ENCODE measurements around the gene GOLPH3. TPM values are rescaled to one million over a fixed set of nuclear protein-coding genes. Genes with fewer than 3 reads are reported as not detected.
A peak's percentile ranks its signal among the peaks of the same experiment; 100 is the strongest.

GOLPH3 gene
- total and polyA plus RNA-seq, 2 experiments from 2014 or later, result 68.5 to 96.1 TPM

DNA sequence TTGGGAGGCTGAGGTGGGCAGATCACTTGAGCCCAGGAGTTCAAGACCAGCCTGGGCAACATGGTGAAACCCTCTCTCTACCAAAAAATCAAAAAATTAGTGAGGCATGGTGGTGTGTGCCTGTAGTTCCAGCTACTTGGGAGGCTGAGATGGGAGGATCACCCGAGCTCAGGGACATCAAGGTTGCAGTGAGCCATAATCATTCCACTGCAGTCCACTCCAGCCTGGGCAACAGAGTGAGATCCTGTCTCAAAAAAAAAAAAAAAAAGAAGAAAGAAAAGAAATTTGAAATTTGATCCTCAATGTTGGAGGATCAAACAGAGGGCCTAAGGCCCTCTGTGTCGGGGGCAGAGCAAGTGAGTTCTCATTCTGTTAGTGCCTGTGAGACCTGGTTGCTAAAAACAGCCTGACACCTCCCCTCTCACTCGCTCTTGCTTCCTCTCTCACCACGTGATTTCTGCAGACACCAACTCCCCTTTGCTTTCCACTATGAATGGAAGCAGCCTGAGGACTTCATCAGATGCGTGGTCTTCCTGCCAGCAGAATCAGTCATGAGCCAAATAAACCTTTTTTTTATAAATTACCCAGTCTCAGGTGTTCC lies 8.4 kb upstream of the GOLPH3 start (continued):
- TF ChIP-seq, protein P1, sequence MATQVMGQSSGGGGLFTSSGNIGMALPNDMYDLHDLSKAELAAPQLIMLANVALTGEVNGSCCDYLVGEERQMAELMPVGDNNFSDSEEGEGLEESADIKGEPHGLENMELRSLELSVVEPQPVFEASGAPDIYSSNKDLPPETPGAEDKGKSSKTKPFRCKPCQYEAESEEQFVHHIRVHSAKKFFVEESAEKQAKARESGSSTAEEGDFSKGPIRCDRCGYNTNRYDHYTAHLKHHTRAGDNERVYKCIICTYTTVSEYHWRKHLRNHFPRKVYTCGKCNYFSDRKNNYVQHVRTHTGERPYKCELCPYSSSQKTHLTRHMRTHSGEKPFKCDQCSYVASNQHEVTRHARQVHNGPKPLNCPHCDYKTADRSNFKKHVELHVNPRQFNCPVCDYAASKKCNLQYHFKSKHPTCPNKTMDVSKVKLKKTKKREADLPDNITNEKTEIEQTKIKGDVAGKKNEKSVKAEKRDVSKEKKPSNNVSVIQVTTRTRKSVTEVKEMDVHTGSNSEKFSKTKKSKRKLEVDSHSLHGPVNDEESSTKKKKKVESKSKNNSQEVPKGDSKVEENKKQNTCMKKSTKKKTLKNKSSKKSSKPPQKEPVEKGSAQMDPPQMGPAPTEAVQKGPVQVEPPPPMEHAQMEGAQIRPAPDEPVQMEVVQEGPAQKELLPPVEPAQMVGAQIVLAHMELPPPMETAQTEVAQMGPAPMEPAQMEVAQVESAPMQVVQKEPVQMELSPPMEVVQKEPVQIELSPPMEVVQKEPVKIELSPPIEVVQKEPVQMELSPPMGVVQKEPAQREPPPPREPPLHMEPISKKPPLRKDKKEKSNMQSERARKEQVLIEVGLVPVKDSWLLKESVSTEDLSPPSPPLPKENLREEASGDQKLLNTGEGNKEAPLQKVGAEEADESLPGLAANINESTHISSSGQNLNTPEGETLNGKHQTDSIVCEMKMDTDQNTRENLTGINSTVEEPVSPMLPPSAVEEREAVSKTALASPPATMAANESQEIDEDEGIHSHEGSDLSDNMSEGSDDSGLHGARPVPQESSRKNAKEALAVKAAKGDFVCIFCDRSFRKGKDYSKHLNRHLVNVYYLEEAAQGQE (IDR thresholded peaks at IDR 0.05; ENCODE audit: unreplicated experiment), result no peak
- no peak for TF ChIP-seq CREB1 (CRISPR knock-in tag; IDR thresholded peaks at IDR 0.05; ENCODE audit: low read depth)
- TF ChIP-seq STAT1 (IDR thresholded peaks at IDR 0.05; ENCODE audit: unreplicated experiment), result no peak
- no peak for TF ChIP-seq POLR2AphosphoS5 (IDR thresholded peaks at IDR 0.05; ENCODE audit: low read depth)
- TF ChIP-seq JUNB (IDR thresholded peaks at IDR 0.05; ENCODE audit: unreplicated experiment), result no peak
- TF ChIP-seq NANOG (IDR thresholded peaks at IDR 0.05; ENCODE audit: borderline replicate concordance), result no peak

DNA sequence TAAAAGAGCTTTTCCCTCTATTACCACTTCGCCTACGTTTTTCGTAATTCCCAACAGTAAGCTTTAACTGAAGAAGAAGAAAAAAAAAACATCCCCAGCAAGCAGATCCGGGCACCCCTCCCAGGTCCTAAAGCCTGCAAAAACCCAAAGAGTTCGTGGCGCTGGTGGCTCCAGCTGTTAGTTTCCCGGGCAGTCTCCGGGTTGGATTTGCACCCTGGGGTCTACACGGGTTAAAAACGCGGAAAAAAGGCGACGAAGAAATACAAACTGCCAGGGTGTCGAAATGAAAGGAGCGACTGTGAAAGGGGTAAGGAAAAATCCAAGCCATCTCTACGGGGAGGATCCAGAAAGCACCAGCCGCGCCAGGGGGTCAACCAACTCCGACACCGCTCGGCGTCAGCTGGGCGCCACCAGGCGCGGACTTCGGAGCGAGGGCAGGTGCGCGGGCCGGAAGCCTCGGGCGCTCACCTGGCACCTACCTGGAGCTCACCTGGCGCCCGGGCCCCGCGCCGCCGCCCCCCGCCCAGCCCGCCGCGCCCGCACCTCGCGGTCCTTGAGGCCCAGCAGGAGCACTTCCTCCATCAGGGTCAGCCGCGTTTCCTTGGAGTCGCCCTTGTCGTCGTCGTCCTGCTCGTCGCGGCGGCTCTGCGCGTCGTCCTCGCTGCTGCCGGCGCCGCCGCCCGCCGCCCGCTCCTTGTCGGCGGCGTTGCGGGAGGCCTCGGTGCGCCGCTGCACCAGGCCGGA lies 680 bp downstream of the GOLPH3 start:
- Histone ChIP-seq H3K79me2 (replicated peaks; ENCODE audit: insufficient read depth) (peaks cover 53% of the 10 kb centered on the region), H3K27me3 (ENCODE audit: insufficient read depth) (no peaks in the 10 kb centered on the region), H2AFZ (no peak overlapping the region), H3K4me2 (peak overlapping the region; percentile 73), H3K36me3 (ENCODE audit: insufficient read depth) (peaks cover 12% of the 10 kb centered on the region; the same call in 1 of the 2 replicates), H3K27ac (ENCODE audit: low read depth) (peak overlapping the region; percentile 99), H3F3A (replicated peaks; ENCODE audit: low read depth) (peaks cover 7% of the 10 kb centered on the region; the same call in 1 of the 2 replicates), H3K4me3 (peak overlapping the region; percentile 95), H4K20me1 (replicated peaks; ENCODE audit: insufficient read depth) (peaks cover 16% of the 10 kb centered on the region), H3K9me2 (ENCODE audit: insufficient read depth) (no peaks in the 10 kb centered on the region), H3K4me1 (ENCODE audit: insufficient read depth) (peaks cover 7% of the 10 kb centered on the region)
- H3K27ac Mint-ChIP-seq, result peak overlapping the region; percentile 98
- H3K4me1 Mint-ChIP-seq, result peaks cover 21% of the 10 kb centered on the region
- peak overlapping the region; percentile 97 for H3K4me3 Mint-ChIP-seq
- ATAC-seq, result peak; percentile 49
- H3K36me3 Mint-ChIP-seq (ENCODE audit: low read depth), result peaks cover 52% of the 10 kb centered on the region
- peaks cover 21% of the 10 kb centered on the region for H3K27me3 Mint-ChIP-seq (ENCODE audit: insufficient read depth, low read depth, poor library complexity)
- DNase-seq (ENCODE audit: low spot score), result peak; percentile 76
- no peaks in the 10 kb centered on the region; the same call in 1 of the 3 replicates for H3K9me3 Mint-ChIP-seq
- TF ChIP-seq EZH2phosphoT487 (IDR thresholded peaks at IDR 0.05; ENCODE audit: unreplicated experiment) (no peak), CREB1 (CRISPR knock-in tag; IDR thresholded peaks at IDR 0.05; ENCODE audit: low read depth) (no peak), JUNB (IDR thresholded peaks at IDR 0.05; ENCODE audit: unreplicated experiment) (no peak), NANOG (IDR thresholded peaks at IDR 0.05; ENCODE audit: borderline replicate concordance) (no peak), ZNF114 (CRISPR knock-in tag; IDR thresholded peaks at IDR 0.05) (no peak), ZNF331 (CRISPR knock-in tag; IDR thresholded peaks at IDR 0.05; ENCODE audit: low read depth) (no peak), STAT1 (IDR thresholded peaks at IDR 0.05; ENCODE audit: unreplicated experiment) (no peak), POLR2AphosphoS5 (IDR thresholded peaks at IDR 0.05; ENCODE audit: low read depth) (no peak; the same call in 1 of the 2 replicates)
- TF ChIP-seq, protein P2, sequence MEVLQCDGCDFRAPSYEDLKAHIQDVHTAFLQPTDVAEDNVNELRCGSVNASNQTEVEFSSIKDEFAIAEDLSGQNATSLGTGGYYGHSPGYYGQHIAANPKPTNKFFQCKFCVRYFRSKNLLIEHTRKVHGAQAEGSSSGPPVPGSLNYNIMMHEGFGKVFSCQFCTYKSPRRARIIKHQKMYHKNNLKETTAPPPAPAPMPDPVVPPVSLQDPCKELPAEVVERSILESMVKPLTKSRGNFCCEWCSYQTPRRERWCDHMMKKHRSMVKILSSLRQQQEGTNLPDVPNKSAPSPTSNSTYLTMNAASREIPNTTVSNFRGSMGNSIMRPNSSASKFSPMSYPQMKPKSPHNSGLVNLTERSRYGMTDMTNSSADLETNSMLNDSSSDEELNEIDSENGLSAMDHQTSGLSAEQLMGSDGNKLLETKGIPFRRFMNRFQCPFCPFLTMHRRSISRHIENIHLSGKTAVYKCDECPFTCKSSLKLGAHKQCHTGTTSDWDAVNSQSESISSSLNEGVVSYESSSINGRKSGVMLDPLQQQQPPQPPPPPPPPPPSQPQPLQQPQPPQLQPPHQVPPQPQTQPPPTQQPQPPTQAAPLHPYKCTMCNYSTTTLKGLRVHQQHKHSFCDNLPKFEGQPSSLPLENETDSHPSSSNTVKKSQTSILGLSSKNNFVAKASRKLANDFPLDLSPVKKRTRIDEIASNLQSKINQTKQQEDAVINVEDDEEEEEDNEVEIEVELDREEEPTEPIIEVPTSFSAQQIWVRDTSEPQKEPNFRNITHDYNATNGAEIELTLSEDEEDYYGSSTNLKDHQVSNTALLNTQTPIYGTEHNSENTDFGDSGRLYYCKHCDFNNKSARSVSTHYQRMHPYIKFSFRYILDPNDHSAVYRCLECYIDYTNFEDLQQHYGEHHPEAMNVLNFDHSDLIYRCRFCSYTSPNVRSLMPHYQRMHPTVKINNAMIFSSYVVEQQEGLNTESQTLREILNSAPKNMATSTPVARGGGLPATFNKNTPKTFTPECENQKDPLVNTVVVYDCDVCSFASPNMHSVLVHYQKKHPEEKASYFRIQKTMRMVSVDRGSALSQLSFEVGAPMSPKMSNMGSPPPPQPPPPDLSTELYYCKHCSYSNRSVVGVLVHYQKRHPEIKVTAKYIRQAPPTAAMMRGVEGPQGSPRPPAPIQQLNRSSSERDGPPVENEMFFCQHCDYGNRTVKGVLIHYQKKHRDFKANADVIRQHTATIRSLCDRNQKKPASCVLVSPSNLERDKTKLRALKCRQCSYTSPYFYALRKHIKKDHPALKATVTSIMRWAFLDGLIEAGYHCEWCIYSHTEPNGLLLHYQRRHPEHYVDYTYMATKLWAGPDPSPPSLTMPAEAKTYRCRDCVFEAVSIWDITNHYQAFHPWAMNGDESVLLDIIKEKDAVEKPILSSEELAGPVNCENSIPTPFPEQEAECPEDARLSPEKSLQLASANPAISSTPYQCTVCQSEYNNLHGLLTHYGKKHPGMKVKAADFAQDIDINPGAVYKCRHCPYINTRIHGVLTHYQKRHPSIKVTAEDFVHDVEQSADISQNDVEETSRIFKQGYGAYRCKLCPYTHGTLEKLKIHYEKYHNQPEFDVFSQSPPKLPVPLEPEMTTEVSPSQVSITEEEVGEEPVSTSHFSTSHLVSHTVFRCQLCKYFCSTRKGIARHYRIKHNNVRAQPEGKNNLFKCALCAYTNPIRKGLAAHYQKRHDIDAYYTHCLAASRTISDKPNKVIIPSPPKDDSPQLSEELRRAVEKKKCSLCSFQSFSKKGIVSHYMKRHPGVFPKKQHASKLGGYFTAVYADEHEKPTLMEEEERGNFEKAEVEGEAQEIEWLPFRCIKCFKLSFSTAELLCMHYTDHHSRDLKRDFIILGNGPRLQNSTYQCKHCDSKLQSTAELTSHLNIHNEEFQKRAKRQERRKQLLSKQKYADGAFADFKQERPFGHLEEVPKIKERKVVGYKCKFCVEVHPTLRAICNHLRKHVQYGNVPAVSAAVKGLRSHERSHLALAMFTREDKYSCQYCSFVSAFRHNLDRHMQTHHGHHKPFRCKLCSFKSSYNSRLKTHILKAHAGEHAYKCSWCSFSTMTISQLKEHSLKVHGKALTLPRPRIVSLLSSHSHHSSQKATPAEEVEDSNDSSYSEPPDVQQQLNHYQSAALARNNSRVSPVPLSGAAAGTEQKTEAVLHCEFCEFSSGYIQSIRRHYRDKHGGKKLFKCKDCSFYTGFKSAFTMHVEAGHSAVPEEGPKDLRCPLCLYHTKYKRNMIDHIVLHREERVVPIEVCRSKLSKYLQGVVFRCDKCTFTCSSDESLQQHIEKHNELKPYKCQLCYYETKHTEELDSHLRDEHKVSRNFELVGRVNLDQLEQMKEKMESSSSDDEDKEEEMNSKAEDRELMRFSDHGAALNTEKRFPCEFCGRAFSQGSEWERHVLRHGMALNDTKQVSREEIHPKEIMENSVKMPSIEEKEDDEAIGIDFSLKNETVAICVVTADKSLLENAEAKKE (CRISPR knock-in tag; IDR thresholded peaks at IDR 0.05), result no peak
- TF ChIP-seq, protein P3, sequence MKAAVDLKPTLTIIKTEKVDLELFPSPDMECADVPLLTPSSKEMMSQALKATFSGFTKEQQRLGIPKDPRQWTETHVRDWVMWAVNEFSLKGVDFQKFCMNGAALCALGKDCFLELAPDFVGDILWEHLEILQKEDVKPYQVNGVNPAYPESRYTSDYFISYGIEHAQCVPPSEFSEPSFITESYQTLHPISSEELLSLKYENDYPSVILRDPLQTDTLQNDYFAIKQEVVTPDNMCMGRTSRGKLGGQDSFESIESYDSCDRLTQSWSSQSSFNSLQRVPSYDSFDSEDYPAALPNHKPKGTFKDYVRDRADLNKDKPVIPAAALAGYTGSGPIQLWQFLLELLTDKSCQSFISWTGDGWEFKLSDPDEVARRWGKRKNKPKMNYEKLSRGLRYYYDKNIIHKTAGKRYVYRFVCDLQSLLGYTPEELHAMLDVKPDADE (IDR thresholded peaks at IDR 0.05), result no peak

Measured in GM23338 (cell line).